Stimulated activated CD4-positive, alpha-beta T cell treated with anti-CD3 and anti-CD28 coated beads, TNF-alpha, amount 100 ng/mL, for 48 hours (primary cell): ENCODE results near the gene OSBPL2.

Experiments
- DNase-seq, 3 donors: peaks; one replicate each; pipeline ENCODE4 v3.0.0-alpha.2; 2020; ENCODE audit warnings: low read depth in 3 of 3

The OSBPL2 gene

DNA sequence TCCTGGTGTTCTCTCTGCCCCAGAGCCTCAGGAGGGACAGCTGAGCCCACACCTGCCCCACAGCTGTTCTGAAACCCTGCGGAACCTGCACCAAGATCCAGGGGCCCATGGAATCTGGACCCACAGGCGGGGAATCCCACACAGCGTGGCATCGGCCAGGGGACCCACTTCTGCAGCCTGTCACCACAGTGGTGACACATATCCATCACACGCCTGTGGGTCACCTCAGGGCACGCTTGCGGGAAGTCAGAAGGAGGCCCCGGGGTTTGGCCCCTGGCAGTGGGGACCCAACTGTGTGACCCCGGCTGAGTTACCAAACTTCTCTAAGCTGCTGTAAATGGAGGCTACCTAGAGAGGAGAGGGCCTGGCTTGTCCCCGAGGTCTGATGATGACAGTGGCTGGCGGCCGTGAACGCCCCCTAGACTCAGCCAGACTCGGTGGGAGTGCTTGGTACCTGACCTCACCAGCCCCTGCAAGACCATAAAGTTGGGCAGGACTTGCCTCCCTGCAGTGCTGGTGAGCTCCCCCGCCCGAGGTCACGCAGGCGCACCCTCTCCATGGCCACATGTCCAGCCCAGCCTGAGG is 16.0 kb upstream of the OSBPL2 start:
- DNase-seq: no peak

DNA sequence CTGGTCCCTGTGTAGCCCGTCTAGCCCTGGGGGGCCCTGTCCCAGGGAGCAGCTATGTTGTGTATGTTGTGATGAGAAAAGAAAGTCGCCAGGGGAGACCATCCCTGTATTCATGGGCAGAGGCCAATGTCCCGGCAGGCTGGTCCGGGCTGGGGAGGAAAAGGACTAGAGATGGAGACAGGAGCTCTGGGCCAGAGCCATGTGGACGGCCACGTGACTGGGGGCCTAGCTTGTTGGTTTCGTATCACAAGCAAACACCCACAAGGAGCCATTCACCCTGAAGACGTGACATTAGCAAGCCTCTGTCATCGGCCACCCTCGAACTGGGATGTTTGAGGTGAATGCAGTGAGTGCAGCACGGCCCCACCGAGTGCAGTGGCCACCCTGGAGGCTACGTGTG is 15.3 kb upstream of the OSBPL2 start:
- DNase-seq: no peak

DNA sequence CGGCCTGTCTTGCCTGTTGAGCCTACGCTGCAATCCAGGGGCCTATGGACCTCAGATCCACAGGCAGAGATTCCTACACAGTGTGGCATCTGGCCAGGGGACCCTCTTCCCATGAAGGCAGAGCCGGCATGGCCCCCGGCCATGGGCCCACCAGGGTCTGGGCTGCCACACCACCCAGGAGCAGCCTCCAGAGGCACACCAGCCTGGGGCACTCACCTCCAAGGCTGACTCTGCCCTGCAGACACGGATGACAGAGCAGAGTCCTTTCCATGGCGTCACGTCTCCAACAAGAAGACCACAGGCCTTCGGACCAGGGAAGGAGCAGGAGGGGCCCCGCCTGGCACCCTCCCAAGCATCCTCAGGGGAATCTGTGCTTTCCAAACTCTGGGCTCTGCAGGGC is 14.8 kb upstream of the OSBPL2 start:
- DNase-seq: no peak

DNA sequence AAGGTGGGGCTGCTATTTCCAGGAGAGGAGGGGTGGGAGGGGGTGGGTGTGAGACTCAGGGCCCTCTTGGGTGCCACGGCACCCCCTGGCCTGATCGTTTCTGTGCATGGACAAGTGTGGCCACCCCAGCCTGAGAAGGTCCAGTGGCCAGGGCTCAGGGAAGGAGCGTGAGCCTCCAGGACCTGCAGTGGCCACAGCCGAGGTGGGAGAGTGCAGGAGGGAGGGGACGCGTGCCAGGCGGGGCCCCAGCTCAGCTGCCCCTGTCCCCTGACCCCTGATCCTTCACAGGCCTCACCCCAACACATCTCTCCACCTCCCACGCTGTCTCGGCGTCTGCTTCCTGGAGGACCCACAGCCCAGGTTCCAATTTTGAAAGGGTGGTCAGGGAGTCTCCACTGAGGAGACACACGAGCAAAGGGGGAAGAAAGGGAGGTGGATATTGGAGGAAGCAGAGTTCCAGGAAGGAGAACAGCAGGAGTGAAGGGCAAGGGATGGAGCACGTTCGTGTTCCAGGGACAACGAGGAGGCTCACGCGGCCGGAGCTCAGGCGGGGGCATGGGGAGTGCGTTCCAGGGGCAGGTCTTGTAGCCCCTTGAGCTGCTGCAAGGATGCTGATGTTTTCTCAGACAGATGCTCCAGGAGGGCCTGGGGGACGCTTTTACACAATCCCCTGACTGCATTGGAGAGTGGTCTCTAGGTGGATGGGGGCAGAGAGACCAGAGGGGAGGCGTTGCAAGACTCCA is 14.0 kb upstream of the OSBPL2 start:
- DNase-seq: no peak

DNA sequence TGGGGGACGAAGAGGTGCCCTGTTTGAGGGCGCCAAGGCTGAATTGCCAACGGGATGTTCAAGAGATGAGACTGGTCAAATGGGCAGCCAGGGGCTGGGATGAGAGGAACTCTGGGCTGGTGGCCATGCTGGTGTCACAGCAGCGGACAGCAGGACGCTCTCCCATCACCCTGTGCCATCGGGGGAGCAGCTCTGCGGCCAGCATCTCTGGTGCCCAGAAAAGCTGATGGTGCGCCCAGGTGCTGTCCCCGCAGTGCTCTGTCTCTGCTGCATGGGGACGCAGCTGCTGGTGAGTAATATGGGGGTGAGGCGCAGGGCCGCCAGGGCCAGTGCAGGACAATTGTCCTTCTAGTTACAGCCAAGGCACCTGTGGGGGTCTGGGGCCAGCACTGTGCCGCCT is 13.3 kb upstream of the OSBPL2 start:
- no peak for DNase-seq

DNA sequence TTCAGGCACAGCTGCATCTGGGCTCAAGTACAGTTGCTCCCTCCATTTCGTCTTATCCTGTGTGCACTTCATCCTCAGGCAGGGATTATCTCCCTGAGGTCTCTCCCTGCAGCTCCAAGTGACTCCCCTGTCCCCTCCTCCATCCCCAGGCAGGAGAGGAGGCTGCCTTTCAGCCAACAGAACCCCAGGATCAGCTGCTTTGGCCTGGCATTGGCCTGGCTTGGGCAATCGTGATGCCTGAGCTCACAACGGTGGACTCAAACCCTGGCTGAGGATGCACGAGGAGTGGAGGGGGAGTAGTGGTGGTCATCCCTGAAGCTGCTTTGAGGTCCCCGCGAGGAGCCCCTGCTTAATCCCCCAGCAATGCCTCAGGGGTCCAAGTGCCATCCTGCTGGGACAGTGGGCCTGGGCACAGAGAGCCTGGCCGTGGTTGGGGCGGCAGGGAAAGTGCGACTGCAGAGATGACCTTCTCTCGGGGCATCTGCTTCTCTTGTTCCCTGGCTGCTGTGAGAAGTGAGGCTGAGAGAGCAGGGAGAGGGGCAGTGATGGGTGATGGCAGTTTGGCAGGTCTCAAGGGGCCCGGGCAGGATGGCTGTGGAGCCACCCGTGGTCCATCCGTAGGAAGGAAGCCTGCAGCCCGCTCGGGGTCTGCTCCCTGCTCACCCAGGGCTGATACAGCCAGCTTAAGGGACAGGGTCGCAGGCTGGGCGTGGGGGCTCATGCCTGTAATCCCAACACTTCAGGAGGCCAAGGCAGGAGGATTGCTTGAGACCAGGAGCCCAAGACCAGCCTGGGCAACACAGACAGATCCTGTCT is 12.3 kb upstream of the OSBPL2 start:
- no peak for DNase-seq

DNA sequence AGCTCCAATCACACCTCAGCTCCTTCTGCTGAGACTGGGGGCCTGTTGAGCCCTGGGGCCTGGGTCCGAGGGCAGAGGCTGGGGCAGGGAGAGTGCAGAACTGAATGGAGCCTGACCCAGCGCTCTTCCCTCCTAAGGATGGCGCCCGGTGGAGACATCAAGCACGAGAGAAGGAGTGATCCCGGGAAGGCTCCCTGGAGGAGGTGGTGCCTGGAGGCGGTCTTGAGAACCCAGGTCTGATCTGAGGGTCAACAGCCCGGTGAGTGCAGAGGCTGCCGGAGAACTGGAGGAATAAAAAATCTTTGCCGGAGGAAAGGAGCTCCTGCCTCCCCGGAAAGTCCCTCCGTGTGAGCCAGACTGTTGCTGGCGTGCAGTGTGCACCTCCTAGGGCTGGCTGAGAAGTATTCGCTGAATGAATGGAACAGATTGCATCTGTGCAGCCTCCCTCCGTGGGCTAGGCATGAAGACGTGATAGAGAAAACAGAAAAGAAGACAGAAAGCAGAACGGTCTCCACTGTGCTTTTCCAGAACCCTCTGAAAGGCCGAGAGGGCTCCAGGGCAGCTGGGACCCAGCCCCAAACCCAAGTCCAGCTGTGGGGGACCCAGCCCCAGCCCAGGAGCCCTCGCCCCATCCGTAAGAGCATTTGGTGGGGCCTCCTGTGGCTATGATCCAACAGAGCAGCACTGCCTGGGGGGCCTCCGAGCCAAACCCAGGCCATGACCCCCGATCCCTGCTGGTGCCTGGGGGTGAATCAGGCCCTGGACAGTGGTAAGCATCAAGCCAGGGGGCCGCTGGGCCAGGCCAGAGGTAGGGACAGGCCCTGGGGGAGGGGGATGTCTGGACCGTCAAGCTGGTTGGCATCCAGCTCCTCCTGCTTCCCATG is 11.4 kb upstream of the OSBPL2 start:
- DNase-seq: no peak

DNA sequence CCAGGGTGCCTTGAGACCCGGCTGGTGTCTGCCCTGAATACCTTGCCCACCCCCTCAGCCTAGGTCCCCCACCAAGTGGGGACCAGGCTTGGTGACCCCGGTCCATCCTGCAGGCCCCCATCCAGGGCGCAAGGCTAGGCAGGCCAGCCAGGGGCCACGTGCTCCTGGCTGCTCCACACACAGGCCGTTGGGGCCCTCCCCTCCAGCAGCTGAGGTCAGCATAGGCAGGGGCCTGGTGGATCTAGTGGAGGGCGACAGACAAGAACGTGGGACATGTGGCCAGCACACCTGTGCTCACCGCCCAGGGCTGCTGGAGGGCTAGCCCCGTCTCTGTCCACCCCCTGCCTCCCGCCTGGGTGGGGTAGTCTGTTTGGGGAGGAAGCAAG is 10.7 kb upstream of the OSBPL2 start:
- no peak for DNase-seq

DNA sequence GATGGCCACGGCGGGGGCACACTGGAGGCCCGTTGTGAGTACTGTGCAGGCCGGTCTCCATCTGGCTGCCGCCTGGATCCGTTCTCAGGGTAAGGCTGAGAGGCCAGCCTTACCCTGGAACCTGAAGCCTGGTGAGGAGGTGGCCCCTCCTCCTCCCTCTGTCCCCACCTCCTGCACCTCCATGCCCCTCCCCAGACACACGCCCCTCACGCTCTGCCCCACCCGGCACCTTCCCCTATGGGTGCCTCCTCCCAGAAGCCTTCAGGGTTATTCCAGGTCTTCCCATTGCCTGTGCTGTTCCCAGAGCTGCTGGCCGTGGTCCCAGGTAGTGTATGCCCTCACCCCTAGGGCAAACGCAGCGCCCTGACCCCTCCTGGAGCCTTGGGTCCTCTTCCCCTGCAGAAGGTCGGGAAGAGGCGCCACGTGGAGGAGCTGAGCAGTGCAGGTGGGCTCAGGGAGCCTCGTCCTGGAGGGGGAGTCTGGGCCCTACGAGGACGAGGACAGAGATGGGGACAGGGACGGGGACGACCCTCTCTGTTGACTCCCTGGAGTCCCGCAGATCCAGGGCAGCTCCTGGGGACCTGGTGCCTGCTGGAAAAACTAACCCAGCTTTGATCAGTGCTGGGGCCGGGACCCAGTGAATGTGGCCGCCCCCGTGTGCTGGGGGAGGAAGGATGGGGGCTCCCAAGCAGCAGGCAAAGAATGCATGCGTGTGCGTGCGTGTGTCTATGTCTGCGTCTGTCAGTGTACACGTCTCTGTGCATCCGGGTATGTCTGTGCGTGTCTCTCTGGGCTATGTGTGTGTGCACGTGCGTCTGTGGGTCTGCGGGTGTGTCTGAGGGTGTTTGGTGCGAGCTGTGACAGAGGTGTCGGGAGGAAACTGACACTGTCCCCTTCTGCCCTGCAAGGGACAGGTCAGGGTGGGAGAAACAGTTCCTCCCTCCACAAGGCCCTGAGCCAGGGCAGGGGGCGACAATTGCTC is 10.1 kb upstream of the OSBPL2 start:
- DNase-seq: no peak

DNA sequence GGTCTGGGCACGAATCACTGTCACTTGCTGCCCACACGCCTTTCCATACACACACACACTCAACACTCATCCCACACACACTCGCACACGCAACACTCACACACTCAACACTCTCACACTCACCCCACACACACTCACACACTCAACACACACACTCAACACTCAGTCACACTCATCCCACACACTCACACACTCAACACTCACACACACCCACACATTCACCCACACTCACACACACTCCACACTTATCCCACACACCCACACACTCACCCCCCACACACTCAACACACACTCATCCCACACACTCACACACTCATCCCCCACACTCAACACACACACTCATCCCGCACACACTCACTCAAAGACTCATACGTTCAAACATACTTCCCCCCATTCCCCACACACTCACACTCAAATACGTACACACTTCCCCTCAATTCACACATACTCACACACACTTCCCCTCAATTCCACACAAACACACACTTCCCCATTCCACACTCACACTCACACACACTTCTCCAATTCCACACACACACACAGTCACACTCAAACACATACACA is 9.3 kb upstream of the OSBPL2 start:
- DNase-seq: no peak

DNA sequence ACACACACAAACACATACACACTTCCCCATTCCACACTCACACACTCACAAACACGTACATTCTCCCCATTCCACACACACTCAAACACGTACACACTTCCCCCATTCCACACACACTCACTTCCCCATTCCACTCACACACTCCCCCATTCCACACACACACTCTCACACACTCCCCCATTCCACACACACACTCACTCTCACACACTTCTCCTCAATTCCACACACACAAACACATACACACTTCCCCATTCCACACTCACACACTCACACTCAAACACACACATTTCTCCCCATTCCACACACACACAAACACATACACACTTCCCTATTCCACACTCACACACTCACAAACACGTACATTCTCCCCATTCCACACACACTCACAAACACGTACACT is 8.7 kb upstream of the OSBPL2 start:
- DNase-seq: no peak

DNA sequence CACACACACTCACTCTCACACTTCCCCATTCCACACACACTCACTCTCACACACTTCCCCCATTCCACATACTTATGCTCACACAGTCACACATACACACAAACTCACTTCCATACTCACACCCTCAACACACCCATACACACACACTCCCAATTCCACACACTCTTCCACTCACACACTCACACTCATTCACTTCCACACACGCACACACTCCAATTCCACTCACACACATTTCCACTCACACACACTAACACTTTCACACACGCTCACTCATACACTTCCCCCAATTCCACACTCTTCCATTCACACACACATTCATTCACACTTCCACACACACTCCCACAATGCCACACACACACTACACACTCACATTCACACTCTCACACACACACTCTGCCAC is 8.0 kb upstream of the OSBPL2 start:
- DNase-seq: no peak

DNA sequence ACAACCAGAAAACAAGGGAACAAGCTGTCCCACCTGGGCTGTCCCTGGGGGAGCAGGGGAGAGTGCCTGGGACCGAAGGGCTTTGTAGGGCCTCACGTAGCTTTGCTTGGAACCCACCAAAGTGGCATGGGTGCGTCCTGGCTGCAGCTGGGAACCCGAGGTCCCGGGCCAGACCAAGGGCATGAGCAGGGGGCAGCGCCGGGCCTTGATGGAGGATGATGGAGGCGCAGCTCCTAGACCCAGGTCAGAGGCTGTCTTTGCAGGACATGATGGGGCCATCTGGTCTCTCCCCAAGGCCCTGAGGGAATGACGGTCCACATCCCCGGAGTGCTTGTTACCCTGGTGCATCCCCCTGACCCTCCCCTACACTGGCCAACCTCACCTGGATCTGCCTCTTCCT is 7.6 kb upstream of the OSBPL2 start:
- DNase-seq: no peak

DNA sequence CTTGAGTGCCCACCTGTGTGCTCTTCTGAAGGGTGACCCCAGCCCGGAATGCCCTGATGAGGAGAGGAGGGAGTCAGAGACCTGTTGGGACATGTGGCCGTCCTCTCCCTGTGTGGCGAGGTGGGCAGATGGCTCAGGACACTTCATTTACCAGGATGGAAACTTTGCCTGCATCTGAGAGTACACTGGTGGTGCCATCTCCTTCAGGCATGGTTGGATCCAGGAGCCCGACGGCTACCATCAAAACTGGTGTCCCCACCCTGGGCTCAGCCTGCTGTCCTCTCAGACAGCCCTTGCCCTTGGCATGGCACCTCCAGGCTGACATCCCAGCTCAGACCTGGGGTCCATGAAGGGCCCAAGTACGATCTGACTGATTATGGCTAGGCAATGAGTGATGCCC is 7.0 kb upstream of the OSBPL2 start:
- DNase-seq: no peak

DNA sequence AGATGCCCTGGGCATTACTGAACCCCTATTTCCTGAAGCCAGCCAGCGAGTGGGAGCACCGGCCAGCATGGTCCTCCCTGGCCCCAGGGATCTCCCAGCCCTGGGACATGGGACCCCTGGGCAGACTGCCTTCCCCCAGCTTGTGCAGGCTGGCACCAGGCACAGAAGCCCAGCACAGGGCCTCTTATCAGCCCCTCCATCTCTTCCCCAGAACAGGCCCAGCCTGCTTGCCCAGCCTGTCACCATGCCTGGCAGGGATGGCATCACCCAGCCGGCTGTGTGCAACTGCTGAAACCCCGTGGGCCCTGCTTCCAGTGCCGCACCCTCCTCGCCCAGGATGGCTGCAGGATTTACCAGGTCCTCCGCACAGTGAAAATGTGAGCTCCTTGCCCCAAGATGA is 6.1 kb upstream of the OSBPL2 start:
- no peak for DNase-seq

DNA sequence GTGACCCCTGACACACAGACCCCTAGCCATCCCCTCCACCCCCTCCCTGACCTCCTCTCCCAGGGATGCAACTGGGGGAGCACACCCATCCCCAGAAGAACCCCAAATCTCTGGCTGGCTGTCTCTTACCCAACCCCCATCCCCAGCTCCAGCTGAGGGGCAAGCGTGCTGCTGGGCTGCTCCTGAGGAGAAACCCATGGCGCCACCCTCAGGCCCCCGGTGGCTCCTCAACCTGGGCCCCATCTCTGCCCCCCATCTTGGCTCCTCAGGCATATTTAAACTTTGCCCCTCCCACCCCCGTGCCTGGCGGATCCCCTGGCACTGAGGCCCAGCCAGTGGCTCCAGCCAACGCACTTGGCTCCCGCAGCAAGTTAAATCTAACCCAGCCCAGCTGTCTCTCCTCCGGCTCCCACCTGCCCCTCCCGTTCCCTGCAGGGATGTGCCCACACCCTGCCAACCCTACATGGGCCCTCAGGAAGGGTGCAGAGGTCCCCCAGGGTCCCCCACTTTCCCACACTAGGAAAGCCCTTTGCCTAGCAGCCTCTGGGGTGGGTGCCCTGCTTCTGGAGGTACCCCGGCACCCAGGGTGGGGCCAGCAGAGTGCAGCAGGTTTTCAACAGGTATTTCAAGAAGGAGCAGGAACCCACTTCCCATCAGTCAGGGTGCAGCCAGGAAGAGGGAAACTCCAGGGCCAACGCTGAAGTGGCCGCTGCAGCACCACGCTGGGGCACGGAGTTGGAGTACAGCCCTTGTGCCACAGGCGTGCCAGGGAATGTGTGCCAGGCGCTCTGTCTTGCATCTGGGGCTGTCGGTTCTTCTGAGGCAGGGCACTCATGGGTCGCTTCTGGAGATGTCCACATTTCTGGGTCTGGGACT is 5.3 kb upstream of the OSBPL2 start:
- DNase-seq: no peak

DNA sequence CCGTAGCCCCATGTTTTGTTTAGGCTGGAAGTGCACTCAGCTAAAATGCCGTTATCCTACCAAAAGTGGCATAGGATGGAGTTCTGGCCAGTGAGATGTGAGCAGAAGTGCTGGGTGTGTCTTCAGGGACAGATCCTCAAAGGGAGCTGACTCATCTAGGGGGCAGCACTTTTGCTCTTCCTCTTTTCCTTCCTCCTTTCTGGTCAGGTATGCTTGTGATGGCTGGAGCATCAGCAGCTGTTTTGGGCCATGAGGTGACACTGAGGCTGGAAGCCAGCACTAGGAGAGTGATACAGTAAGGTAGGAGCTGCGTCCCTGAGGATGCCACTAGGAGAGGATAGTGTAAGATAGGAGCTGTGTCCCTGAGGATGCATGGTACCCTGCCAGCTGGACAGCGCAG is 4.6 kb upstream of the OSBPL2 start:
- no peak for DNase-seq

DNA sequence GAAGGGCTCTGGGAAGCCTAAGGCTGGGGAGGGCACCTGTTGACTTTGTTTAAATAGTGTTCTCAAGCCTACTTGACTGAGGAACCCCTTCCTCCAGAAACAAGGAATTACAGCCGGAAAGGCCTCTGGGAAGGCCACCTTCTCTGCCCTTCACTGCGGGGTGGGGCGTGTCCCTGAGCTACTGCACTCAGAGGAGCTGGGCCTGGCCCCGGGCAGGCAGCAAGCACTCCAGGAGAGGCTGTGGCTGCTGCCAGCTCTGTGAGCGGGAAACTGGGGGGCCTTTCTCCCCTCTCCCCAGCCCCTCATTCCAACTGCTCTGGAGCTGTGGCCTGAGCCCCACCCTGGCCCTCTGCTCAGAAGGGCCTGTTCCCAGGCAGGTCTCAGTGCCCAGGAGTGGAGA is 4.0 kb upstream of the OSBPL2 start:
- no peak for DNase-seq

DNA sequence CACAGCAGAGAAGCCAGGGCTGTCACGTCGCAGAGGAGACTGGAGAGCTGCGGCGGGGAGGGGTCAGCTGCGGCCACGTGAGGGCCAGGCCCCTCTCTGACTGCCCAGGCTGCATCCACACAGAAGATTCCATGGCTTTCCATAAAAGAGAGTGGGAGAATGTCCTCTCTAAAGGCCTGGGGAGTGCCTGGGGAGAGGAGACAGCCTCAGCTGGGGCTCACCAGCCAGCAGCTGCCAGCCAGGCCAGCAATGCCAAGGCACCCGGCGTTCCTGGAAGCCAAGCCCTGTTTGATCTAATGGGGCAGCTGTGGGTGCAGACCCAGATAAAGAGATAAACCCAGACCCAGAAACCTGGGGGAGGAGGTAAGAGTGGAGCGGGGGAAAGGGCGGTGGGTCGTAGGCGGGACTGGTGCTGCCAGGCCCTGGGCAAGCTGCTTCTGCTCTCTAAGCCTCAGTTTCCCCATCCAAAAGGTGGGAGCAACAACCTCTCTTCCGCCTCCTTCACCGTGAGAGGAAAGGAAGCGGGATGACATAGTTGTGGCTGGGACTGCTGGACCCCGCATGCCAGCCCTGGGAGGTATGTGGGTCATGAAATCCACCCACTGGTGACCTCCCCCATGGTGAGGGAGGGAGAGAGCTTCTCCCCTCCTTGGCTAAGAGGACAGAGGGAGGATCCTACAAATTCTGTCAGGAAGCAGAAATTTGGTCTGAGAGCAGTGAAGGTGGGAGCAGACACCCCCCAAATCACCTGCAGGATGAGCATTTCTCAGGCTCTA is 3.1 kb upstream of the OSBPL2 start:
- DNase-seq: no peak
